WTC11 (cell line): ENCODE data around the gene RETREG1. TPM values are rescaled to one million over a fixed set of nuclear protein-coding genes. Genes with fewer than 3 reads are reported as not detected.

ENCODE experiments used
- ATAC-seq: fragments of 200-7000 bp; cut with Tn5 transposase; 2 replicates; pipeline ENCODE4 v1.10.0; 2021; ENCODE audit warnings: mild to moderate bottlenecking, moderate library complexity
- CTCF ChIA-PET: fragments of 300-600 bp; sonication (Branson Sonifier 250); formaldehyde crosslinking; loops from one replicate; lab custom pipeline; 2021; ENCODE audit warnings: antibody characterized with exemption; lab: Charles Lee
- POLR2A ChIA-PET: fragments of 350-600 bp; sonication (Branson Sonifier 250); formaldehyde crosslinking; loops from one replicate; lab custom pipeline; 2021; ENCODE audit warnings: antibody characterized with exemption; lab: Charles Lee
- DNase-seq: peaks from one replicate; pipeline ENCODE4 v3.0.0; 2021; ENCODE audit warnings: low spot score
- H3K27ac Mint-ChIP-seq: 2 replicates; pipeline ENCODE4 v1.8.0; 2021; ENCODE audit warnings: mixed read lengths
- H3K27me3 Mint-ChIP-seq: 2 replicates; pipeline ENCODE4 v1.8.0; 2021; ENCODE audit warnings: low read depth, mild to moderate bottlenecking, moderate library complexity, mixed read lengths
- H3K36me3 Mint-ChIP-seq: 2 replicates; pipeline ENCODE4 v1.8.0; 2021; ENCODE audit warnings: mixed read lengths
- H3K4me1 Mint-ChIP-seq: 2 replicates; pipeline ENCODE4 v1.8.0; 2022; ENCODE audit warnings: mixed read lengths
- H3K4me3 Mint-ChIP-seq: 2 replicates; pipeline ENCODE4 v1.8.0; 2021; ENCODE audit warnings: mild to moderate bottlenecking, moderate library complexity, mixed read lengths
- H3K9me3 Mint-ChIP-seq: 2 replicates; pipeline ENCODE4 v1.8.0; 2021; ENCODE audit warnings: mixed read lengths
- ATF1 ChIP-seq: sonication (generic); formaldehyde crosslinking; IDR thresholded peaks from 2 replicates; pipeline ENCODE4 v1.8.1; 2023; ENCODE audit warnings: mild to moderate bottlenecking, moderate library complexity, missing genetic modification reagents
- CBFB ChIP-seq: sonication (generic); formaldehyde crosslinking; IDR thresholded peaks from 2 replicates; pipeline ENCODE4 v1.8.1; 2022; ENCODE audit warnings: mild to moderate bottlenecking, low read depth, missing genetic modification reagents
- CREB1 ChIP-seq: sonication (generic); formaldehyde crosslinking; IDR thresholded peaks from 2 replicates; pipeline ENCODE4 v1.8.0; 2023; ENCODE audit warnings: mild to moderate bottlenecking, missing genetic modification reagents
- E2F1 ChIP-seq: sonication (generic); formaldehyde crosslinking; IDR thresholded peaks from 2 replicates; pipeline ENCODE4 v1.8.0; 2022; ENCODE audit warnings: mild to moderate bottlenecking, missing genetic modification reagents
- ESRRA ChIP-seq: sonication (generic); formaldehyde crosslinking; IDR thresholded peaks from 2 replicates; pipeline ENCODE4 v1.8.1; 2022; ENCODE audit warnings: mild to moderate bottlenecking, missing genetic modification reagents, borderline replicate concordance
- FOXJ3 ChIP-seq: sonication (generic); formaldehyde crosslinking; IDR thresholded peaks from 2 replicates; pipeline ENCODE4 v1.9.0; 2021; ENCODE audit warnings: missing genetic modification reagents, mild to moderate bottlenecking, borderline replicate concordance
- FOXK1 ChIP-seq: sonication (generic); formaldehyde crosslinking; IDR thresholded peaks from 2 replicates; pipeline ENCODE4 v1.8.0; 2022; ENCODE audit warnings: mild to moderate bottlenecking, moderate library complexity, missing genetic modification reagents
- IRF1 ChIP-seq: sonication (generic); formaldehyde crosslinking; IDR thresholded peaks from 2 replicates; pipeline ENCODE4 v1.8.0; 2023; ENCODE audit warnings: missing genetic modification reagents
- IRF2 ChIP-seq: sonication (generic); formaldehyde crosslinking; IDR thresholded peaks from 2 replicates; pipeline ENCODE4 v1.8.0; 2022; ENCODE audit warnings: low read depth, missing genetic modification reagents, borderline replicate concordance
- NR2C2 ChIP-seq: sonication (generic); formaldehyde crosslinking; IDR thresholded peaks from 2 replicates; pipeline ENCODE4 v1.8.0; 2022; ENCODE audit warnings: mild to moderate bottlenecking, missing genetic modification reagents
- PREB ChIP-seq: sonication (generic); formaldehyde crosslinking; IDR thresholded peaks from 2 replicates; pipeline ENCODE4 v1.8.1; 2022; ENCODE audit warnings: mild to moderate bottlenecking, missing genetic modification reagents, moderate library complexity, borderline replicate concordance
- SP1 ChIP-seq: sonication (generic); formaldehyde crosslinking; conservative IDR thresholded peaks from 2 replicates; pipeline ENCODE4 v1.8.1; 2022; ENCODE audit warnings: missing genetic modification reagents
- TP53 ChIP-seq: sonication (generic); formaldehyde crosslinking; IDR thresholded peaks from 2 replicates; pipeline ENCODE4 v1.8.1; 2023; ENCODE audit warnings: mild to moderate bottlenecking, missing genetic modification reagents
- ZNF121 ChIP-seq: sonication (generic); formaldehyde crosslinking; IDR thresholded peaks from 2 replicates; pipeline ENCODE4 v1.8.0; 2023; ENCODE audit warnings: missing genetic modification reagents
- ZNF138 ChIP-seq: sonication (generic); formaldehyde crosslinking; conservative IDR thresholded peaks from 2 replicates; pipeline ENCODE4 v1.8.1; 2022; ENCODE audit warnings: mild to moderate bottlenecking, moderate library complexity, missing genetic modification reagents
- ZNF219 ChIP-seq: sonication (generic); formaldehyde crosslinking; IDR thresholded peaks from 2 replicates; pipeline ENCODE4 v1.8.0; 2023; ENCODE audit warnings: missing genetic modification reagents, mild to moderate bottlenecking, borderline replicate concordance
- ZNF317 ChIP-seq: sonication (generic); formaldehyde crosslinking; IDR thresholded peaks from 2 replicates; pipeline ENCODE4 v1.8.1; 2023; ENCODE audit warnings: low read depth, mild to moderate bottlenecking, moderate library complexity, missing genetic modification reagents, borderline replicate concordance
- total RNA-seq: library from RNA; stranded (reverse); gene quantifications from 3 replicates; pipeline ENCODE4 v1.2.3, GENCODE V29; 2021
- TF ChIP-seq, protein P1 (sequence below): sonication (generic); formaldehyde crosslinking; IDR thresholded peaks from 2 replicates; pipeline ENCODE4 v1.8.0; 2022; ENCODE audit warnings: mild to moderate bottlenecking, missing genetic modification reagents
- TF ChIP-seq, protein P2 (sequence below): fragments of 250-450 bp; sonication (Bioruptor Pico); IDR thresholded peaks from 2 replicates; pipeline ENCODE4 v1.9.0; 2021; ENCODE audit warnings: moderate library complexity, mild to moderate bottlenecking, inconsistent platforms, borderline replicate concordance
- TF ChIP-seq, protein P3 (sequence below): sonication (generic); formaldehyde crosslinking; IDR thresholded peaks from 2 replicates; pipeline ENCODE4 v1.8.1; 2023; ENCODE audit warnings: mild to moderate bottlenecking, missing genetic modification reagents, moderate library complexity
- TF ChIP-seq, protein P4 (sequence below): fragments of 200-600 bp; IDR thresholded peaks from 2 replicates; pipeline ENCODE4 v1.8.0; 2022; ENCODE audit warnings: antibody characterized with exemption

Gene RETREG1
- total RNA-seq, 1 experiment from 2014 or later: 2.2 TPM

- TF ChIP-seq, protein P1, sequence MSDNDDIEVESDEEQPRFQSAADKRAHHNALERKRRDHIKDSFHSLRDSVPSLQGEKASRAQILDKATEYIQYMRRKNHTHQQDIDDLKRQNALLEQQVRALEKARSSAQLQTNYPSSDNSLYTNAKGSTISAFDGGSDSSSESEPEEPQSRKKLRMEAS (CRISPR knock-in tag): no peak
Measured at GRCh38 chr5:16558984-16559629, 57.7 kb downstream of the RETREG1 start (continued).

GRCh38 chr5:16557477-16557876, 59.3 kb downstream of the RETREG1 start:
- no peaks in the 10 kb centered on the region for H3K36me3 Mint-ChIP-seq
- no peak overlapping the region for H3K27ac Mint-ChIP-seq
- DNase-seq: no peak
- TF ChIP-seq NR2C2: no peak
- no peak for TF ChIP-seq FOXK1
- TF ChIP-seq, protein P2, sequence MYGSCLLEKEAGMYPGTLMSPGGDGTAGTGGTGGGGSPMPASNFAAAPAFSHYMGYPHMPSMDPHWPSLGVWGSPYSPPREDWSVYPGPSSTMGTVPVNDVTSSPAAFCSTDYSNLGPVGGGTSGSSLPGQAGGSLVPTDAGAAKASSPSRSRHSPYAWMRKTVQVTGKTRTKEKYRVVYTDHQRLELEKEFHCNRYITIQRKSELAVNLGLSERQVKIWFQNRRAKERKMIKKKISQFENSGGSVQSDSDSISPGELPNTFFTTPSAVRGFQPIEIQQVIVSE (CRISPR knock-in tag): no peak
- H3K4me3 Mint-ChIP-seq: no peak overlapping the region
- ChIA-PET POLR2A (no interaction called here), CTCF (no interaction called here)
- no peaks in the 10 kb centered on the region for H3K9me3 Mint-ChIP-seq
- peaks cover 24% of the 10 kb centered on the region for H3K4me1 Mint-ChIP-seq
- ATAC-seq: no peak
- no peaks in the 10 kb centered on the region for H3K27me3 Mint-ChIP-seq

GRCh38 chr5:16554110-16554509, 62.7 kb downstream of the RETREG1 start:
- Mint-ChIP-seq H3K36me3 (no peaks in the 10 kb centered on the region), H3K4me3 (no peak overlapping the region), H3K27me3 (no peaks in the 10 kb centered on the region), H3K9me3 (peaks cover 3% of the 10 kb centered on the region; the same call in 1 of the 2 replicates), H3K27ac (no peak overlapping the region), H3K4me1 (peaks cover 10% of the 10 kb centered on the region)
- ChIA-PET POLR2A (no interaction called here), CTCF (no interaction called here)
- no peak for ATAC-seq
- TF ChIP-seq ZNF138 (CRISPR knock-in tag): no peak
- no peak for TF ChIP-seq E2F1 (CRISPR knock-in tag)
- no peak for TF ChIP-seq ATF1 (CRISPR knock-in tag)
- TF ChIP-seq CREB1 (CRISPR knock-in tag): no peak
- TF ChIP-seq TP53 (CRISPR knock-in tag): no peak
- TF ChIP-seq, protein P2 (CRISPR knock-in tag): no peak
- TF ChIP-seq, protein P3, sequence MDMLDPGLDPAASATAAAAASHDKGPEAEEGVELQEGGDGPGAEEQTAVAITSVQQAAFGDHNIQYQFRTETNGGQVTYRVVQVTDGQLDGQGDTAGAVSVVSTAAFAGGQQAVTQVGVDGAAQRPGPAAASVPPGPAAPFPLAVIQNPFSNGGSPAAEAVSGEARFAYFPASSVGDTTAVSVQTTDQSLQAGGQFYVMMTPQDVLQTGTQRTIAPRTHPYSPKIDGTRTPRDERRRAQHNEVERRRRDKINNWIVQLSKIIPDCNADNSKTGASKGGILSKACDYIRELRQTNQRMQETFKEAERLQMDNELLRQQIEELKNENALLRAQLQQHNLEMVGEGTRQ (CRISPR knock-in tag): no peak
- no peak for TF ChIP-seq ZNF219 (CRISPR knock-in tag)
- TF ChIP-seq SP1: no peak
- no peak for TF ChIP-seq CBFB
- no peak for TF ChIP-seq IRF1
- TF ChIP-seq ZNF317 (CRISPR knock-in tag): no peak
- TF ChIP-seq, protein P4, sequence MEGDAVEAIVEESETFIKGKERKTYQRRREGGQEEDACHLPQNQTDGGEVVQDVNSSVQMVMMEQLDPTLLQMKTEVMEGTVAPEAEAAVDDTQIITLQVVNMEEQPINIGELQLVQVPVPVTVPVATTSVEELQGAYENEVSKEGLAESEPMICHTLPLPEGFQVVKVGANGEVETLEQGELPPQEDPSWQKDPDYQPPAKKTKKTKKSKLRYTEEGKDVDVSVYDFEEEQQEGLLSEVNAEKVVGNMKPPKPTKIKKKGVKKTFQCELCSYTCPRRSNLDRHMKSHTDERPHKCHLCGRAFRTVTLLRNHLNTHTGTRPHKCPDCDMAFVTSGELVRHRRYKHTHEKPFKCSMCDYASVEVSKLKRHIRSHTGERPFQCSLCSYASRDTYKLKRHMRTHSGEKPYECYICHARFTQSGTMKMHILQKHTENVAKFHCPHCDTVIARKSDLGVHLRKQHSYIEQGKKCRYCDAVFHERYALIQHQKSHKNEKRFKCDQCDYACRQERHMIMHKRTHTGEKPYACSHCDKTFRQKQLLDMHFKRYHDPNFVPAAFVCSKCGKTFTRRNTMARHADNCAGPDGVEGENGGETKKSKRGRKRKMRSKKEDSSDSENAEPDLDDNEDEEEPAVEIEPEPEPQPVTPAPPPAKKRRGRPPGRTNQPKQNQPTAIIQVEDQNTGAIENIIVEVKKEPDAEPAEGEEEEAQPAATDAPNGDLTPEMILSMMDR: no peak
- no peak for TF ChIP-seq ESRRA (CRISPR knock-in tag)
- TF ChIP-seq IRF2 (CRISPR knock-in tag): no peak
- TF ChIP-seq PREB (CRISPR knock-in tag): no peak
- TF ChIP-seq ZNF121 (CRISPR knock-in tag): no peak
- TF ChIP-seq FOXJ3 (CRISPR knock-in tag): no peak
- no peak for DNase-seq
